AG04450 (cell line): ENCODE data around the gene ZNF668. TPM values are rescaled to one million over a fixed set of nuclear protein-coding genes. Genes with fewer than 3 reads are reported as not detected.

Experiments used
- CTCF ChIA-PET: fragments of 300-600, 350-600 bp; formaldehyde crosslinking; extraction: SDS; loops from one replicate; lab custom pipeline; 2022; ENCODE audit warnings: antibody characterized with exemption, inconsistent platforms; lab: Charles Lee
- POLR2A ChIA-PET: fragments of 350-600 bp; formaldehyde crosslinking; extraction: SDS; loops from one replicate; lab custom pipeline; 2021; ENCODE audit warnings: antibody characterized with exemption, inconsistent platforms; lab: Yijun Ruan, JAX
- DNase-seq: peaks from one replicate; pipeline ENCODE4 v3.0.0-alpha.2; 2011; ENCODE audit warnings: low read depth, low spot score
- H3K27ac ChIP-seq: one replicate; pipeline ENCODE4 v1.5.1; 2012; ENCODE audit warnings: low read depth, low read length, control low read depth
- H3K27me3 ChIP-seq: one replicate; pipeline ENCODE4 v1.6.0; 2012; ENCODE audit warnings: low read length; ENCODE audit not compliant: control insufficient read depth, insufficient read depth
- H3K4me3 ChIP-seq: 2 replicates; pipeline ENCODE4 v1.5.1; 2011; ENCODE audit warnings: mild to moderate bottlenecking, low read depth, low read length, control low read depth
- H3K9me3 ChIP-seq: 2 replicates; pipeline ENCODE4 v1.5.1; 2012; ENCODE audit warnings: low read length; ENCODE audit not compliant: control insufficient read depth, insufficient read depth
- CTCF ChIP-seq: IDR thresholded peaks from 2 replicates; pipeline ENCODE4 v1.5.1; 2011; ENCODE audit warnings: low read depth, low read length, control low read depth, inconsistent platforms
- polyA plus RNA-seq: library from polyadenylated mRNA; depleted of rRNA; stranded (reverse); fragments of >200 nt; gene quantifications from 2 replicates; pipeline ENCODE4 v1.2.3, GENCODE V29; 2011

Gene ZNF668
- polyA plus RNA-seq, 1 experiment, result 5.9 TPM

GRCh38 chr16:31074814-31075183, 759 bp upstream of the ZNF668 start:
- CTCF ChIA-PET, result interaction anchor here (1.0 to 2.4 kb wide), 2 partner anchors 67 to 386 kb away, joined by 3 to 9 read pairs; no protein-coding TSS in a partner anchor
- 0 out of 2 replicates have a peak, but pooled peaks have one; percentile 14 for TF ChIP-seq CTCF
- DNase-seq, result no peak
- H3K9me3 ChIP-seq, result peaks cover 4% of the 10 kb centered on the region; the same call in 1 of the 2 replicates
- peak overlapping the region; percentile 90 for H3K27ac ChIP-seq
- H3K4me3 ChIP-seq, result peak overlapping the region; percentile 99
- no peaks in the 10 kb centered on the region for H3K27me3 ChIP-seq
- POLR2A ChIA-PET, result interaction anchor here (0.6 to 2.4 kb wide), 14 partner anchors 10 to 105 kb away, joined by 3 to 21 read pairs (median 5); partner anchors contain the start of genes FUS, KAT8 and VKORC1

GRCh38 chr16:31073142-31073969, 684 bp downstream of the ZNF668 start:
- TF ChIP-seq CTCF, result no peak
- peaks cover 4% of the 10 kb centered on the region; the same call in 1 of the 2 replicates for H3K9me3 ChIP-seq
- DNase-seq, result peak; percentile 67
- POLR2A ChIA-PET, result interaction anchor here (0.6 to 2.4 kb wide), 16 partner anchors 8 to 387 kb away, joined by 3 to 21 read pairs (median 6); partner anchors contain the start of genes FUS, HSD3B7, KAT8 and STX4
- CTCF ChIA-PET, result interaction anchor here (0.6 to 2.4 kb wide), 4 partner anchors 69 to 387 kb away, joined by 3 to 9 read pairs (median 4); no protein-coding TSS in a partner anchor
- H3K27ac ChIP-seq, result peak overlapping the region; percentile 96
- H3K4me3 ChIP-seq, result peak overlapping the region; percentile 99
- no peaks in the 10 kb centered on the region for H3K27me3 ChIP-seq

- Histone ChIP-seq H3K27me3 (no peaks in the 10 kb centered on the region), H3K4me3 (peak overlapping the region; percentile 99), H3K9me3 (peaks cover 4% of the 10 kb centered on the region; the same call in 1 of the 2 replicates), H3K27ac (peak overlapping the region; percentile 94)
- no peak for TF ChIP-seq CTCF
- ChIA-PET POLR2A (interaction anchor here (0.6 to 2.4 kb wide), 8 partner anchors 8 to 107 kb away, joined by 3 to 21 read pairs (median 10); partner anchors contain the start of genes FUS, KAT8, STX4 and VKORC1), CTCF (interaction anchor here (0.6 to 2.4 kb wide), 2 partner anchors 70 to 88 kb away, joined by 3 to 9 read pairs; no protein-coding TSS in a partner anchor)
- no peak for DNase-seq
Measured at GRCh38 chr16:31072540-31073141, 1.4 kb downstream of the ZNF668 start.

GRCh38 chr16:31071861-31072260, 2.2 kb downstream of the ZNF668 start:
- Histone ChIP-seq H3K9me3 (peaks cover 4% of the 10 kb centered on the region; the same call in 1 of the 2 replicates), H3K27ac (peak overlapping the region; percentile 94), H3K4me3 (peak overlapping the region; percentile 99), H3K27me3 (no peaks in the 10 kb centered on the region)
- DNase-seq, result no peak
- no peak for TF ChIP-seq CTCF
- POLR2A ChIA-PET, result interaction anchor here (0.6 to 2.3 kb wide), 3 partner anchors 39 to 381 kb away, joined by 3 to 13 read pairs (median 4); partner anchors contain the start of genes FUS and STX4
- CTCF ChIA-PET, result interaction anchor here (0.9 to 1.0 kb wide), 2 partner anchors 71 to 87 kb away, joined by 3 read pairs; partner anchors contain the start of gene HSD3B7
